Kidney (tissue), 14 donors: ENCODE data around the gene FBXO7. TPM values are rescaled to one million over a fixed set of nuclear protein-coding genes. Genes with fewer than 3 reads are reported as not detected.

Experiments
- DNase-seq, 5 donors: peaks; one replicate each; pipeline ENCODE4 v3.0.0-alpha.2; 2013 to 2020
- FAIRE-seq: peaks from 2 replicates; lab custom pipeline; 2012; peaks lifted over from hg19 to GRCh38; lab: Jason Lieb, UNC
- H3K27ac ChIP-seq, 2 donors: one replicate each; pipeline ENCODE4 v1.7.0; 2013; ENCODE audit warnings: low read depth in 2 of 2, low read length in 2 of 2, inconsistent platforms in 1 of 2
- H3K27me3 ChIP-seq: one replicate; pipeline ENCODE4 v1.7.1; 2013; ENCODE audit warnings: low read length, inconsistent platforms; ENCODE audit not compliant: control insufficient read depth, insufficient read depth
- H3K36me3 ChIP-seq, 3 donors: one replicate each; pipeline versions ENCODE4 v1.7.0 to v1.7.1; 2013; ENCODE audit warnings: low read length in 3 of 3, control low read depth in 1 of 3, inconsistent platforms in 1 of 3; ENCODE audit not compliant: insufficient read depth in 3 of 3, control insufficient read depth in 2 of 3
- H3K4me1 ChIP-seq, 3 donors: one replicate each; pipeline versions ENCODE4 v1.7.0 to v1.7.1; 2013; ENCODE audit warnings: low read length in 3 of 3, inconsistent platforms in 1 of 3, low read depth in 1 of 3; ENCODE audit not compliant: control insufficient read depth in 2 of 3, insufficient read depth in 2 of 3
- H3K4me3 ChIP-seq, 3 donors: one replicate each; pipeline versions ENCODE4 v1.7.0 to v1.8.1; 2013; ENCODE audit warnings: low read length in 3 of 3, control low read depth in 1 of 3, inconsistent platforms in 1 of 3
- H3K9ac ChIP-seq, 3 donors: one replicate each; pipeline versions ENCODE4 v1.7.0 to v1.7.1; 2013; ENCODE audit warnings: low read length in 3 of 3, control low read depth in 1 of 3, inconsistent platforms in 1 of 3
- H3K9me3 ChIP-seq, 3 donors: one replicate each; pipeline versions ENCODE4 v1.7.0 to v1.7.1; 2013; ENCODE audit warnings: low read length in 3 of 3, control low read depth in 1 of 3, inconsistent platforms in 1 of 3; ENCODE audit not compliant: control insufficient read depth in 2 of 3, insufficient read depth in 1 of 3
- CTCF ChIP-seq: IDR thresholded peaks from 3 replicates; pipeline ENCODE4 v1.5.1; 2012; ENCODE audit warnings: mild to moderate bottlenecking, moderate library complexity, borderline replicate concordance; ENCODE audit not compliant: insufficient read depth; ENCODE audit errors: extremely low read depth
- intact Hi-C: fragments of 100-400 bp; cut with DNase I; formaldehyde crosslinking; loops from one replicate; pipeline ENCODE4 v1.11.1; 2022
- polyA plus RNA-seq: library from polyadenylated mRNA; stranded (reverse); fragments of 350-450 nt; fragmentation: Illumina TruSeq; extraction: RNeasy Lipid Tissue Mini Kit (QIAGEN cat#74804); gene quantifications from one replicate; pipeline ENCODE4 v1.2.3, GENCODE V29; 2014; ENCODE audit warnings: low read depth, low replicate concordance; ENCODE audit not compliant: insufficient read depth
- total RNA-seq: library from RNA; stranded (reverse); fragmentation: NEBNext Ultra II Directional; extraction: Animal tissue kit (Norgen Biotek cat#: 25700); gene quantifications from one replicate; pipeline ENCODE4 v1.2.1, GENCODE V29; 2021
- donor health status: control.
- donor health status: control.
- donor health status: control.
- donor health status: control.
- donor health status: control.
- donor health status: DM: yes; HTN: yes; CAD: no.
- donor health status: Normal renal cell carcinoma (clear cell type).

Gene FBXO7
- total and polyA plus RNA-seq, 2 donors from 2014 or later = 91.0 to 131 TPM

- no peak overlapping the region for H3K9ac ChIP-seq
- no peaks in the 10 kb centered on the region for H3K27me3 ChIP-seq
- no peak overlapping the region for H3K4me3 ChIP-seq
- H3K27ac ChIP-seq = no peak overlapping the region
- intact Hi-C loops = no loop called here
- H3K36me3 ChIP-seq = peaks cover 17 to 65% (median 30%) of the 10 kb centered on the region in 3 donors
- no peaks in the 10 kb centered on the region for H3K4me1 ChIP-seq
- H3K9me3 ChIP-seq = no peaks in the 10 kb centered on the region
- TF ChIP-seq CTCF = no peak
- FAIRE-seq (no peak), DNase-seq (no peak)
Observed at GRCh38 chr22:32493551-32493950, 18.9 kb downstream of the FBXO7 start.

GRCh38 chr22:32494971-32495370, 20.4 kb downstream of the FBXO7 start:
- TF ChIP-seq CTCF = no peak
- no peak overlapping the region for H3K27ac ChIP-seq
- no peaks in the 10 kb centered on the region for H3K9me3 ChIP-seq
- no peaks in the 10 kb centered on the region for H3K4me1 ChIP-seq
- H3K36me3 ChIP-seq = peaks cover 15 to 63% (median 30%) of the 10 kb centered on the region in 3 donors
- no peaks in the 10 kb centered on the region for H3K27me3 ChIP-seq
- H3K4me3 ChIP-seq = no peak overlapping the region
- FAIRE-seq (no peak), DNase-seq (no peak)
- intact Hi-C loops = no loop called here
- H3K9ac ChIP-seq = no peak overlapping the region

GRCh38 chr22:32499666-32500065, 25.1 kb downstream of the FBXO7 start:
- FAIRE-seq = no peak

More at GRCh38 chr22:32499666-32500065, 25.1 kb downstream of the FBXO7 start:
- Histone ChIP-seq H3K27me3 (no peaks in the 10 kb centered on the region), H3K9me3 (no peaks in the 10 kb centered on the region), H3K36me3 (peaks cover 10 to 31% (median 18%) of the 10 kb centered on the region in 3 donors), H3K9ac (no peak overlapping the region), H3K4me3 (no peak overlapping the region), H3K27ac (no peak overlapping the region), H3K4me1 (no peaks in the 10 kb centered on the region)
- no peak for TF ChIP-seq CTCF
- DNase-seq = no peak
- intact Hi-C loops = no loop called here
